GM18502 (cell line): ENCODE measurements around the gene RAPGEF1.

Experiments used
- ATAC-seq: cut with Tn5 transposase; IDR thresholded peaks from one replicate; pipeline ENCODE4 v1.9.1; 2021; ENCODE audit warnings: mild to moderate bottlenecking; ENCODE audit not compliant: unreplicated experiment, poor library complexity

RAPGEF1 gene

DNA sequence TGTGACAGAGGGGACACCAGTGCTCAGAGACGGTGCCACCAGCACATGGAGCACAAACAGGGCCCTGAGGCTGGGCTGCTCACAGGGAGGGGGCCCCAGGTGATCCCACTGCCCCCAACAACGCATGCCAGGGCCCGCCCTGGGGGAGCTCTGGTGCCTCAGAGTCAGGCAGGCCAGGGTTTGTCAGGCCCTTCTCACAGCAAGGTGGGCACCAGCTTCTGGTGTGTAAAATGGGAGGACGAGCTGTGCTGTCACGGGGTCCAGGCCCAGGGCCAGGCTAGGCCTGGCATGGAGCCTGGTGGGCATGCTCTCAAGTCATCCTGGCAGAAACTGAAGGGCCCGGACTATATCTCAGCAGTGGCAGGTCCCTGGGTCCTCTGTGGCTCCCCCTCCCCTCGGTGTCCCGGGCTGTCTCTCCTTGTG lies 160.1 kb downstream of the RAPGEF1 start:
- ATAC-seq = no peak

DNA sequence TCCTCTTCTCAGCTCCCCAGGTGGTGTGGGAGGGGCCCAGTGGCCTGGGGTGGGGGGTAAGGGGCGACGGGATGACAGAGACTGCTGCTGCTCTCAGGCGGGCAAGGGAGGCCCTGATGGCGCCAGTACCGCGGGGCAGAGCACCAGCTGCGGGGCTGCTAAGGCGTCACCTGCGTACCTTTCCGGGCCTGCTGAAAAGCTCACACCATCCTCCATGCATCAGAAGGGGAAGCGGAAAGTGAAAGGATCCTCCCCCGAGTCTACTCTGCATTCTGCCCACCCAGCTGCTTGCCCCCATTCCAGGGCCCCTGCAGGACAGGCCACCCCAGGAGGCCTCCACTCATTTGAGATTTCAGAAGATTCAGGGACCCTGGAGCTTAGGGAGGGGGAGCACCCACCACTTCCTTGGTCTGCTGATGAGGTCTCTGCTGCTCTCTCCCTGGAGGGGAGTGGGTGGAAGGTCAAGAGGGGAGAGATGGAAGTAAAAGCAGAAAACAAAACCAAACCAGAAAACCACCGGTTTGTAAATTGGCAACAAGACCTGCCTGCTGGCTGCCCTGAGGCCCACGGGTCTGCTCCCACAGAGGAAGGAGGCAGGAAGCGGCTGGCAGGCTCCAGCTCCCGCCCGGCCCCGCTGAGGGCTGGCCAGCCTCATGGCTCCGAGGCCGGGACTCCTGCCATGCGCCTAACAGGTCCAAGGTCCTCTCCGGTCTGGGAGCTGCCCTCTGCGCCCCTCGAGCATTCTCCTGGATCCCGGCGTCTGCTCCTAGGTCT lies 161.0 kb downstream of the RAPGEF1 start:
- peak; percentile 65 for ATAC-seq

DNA sequence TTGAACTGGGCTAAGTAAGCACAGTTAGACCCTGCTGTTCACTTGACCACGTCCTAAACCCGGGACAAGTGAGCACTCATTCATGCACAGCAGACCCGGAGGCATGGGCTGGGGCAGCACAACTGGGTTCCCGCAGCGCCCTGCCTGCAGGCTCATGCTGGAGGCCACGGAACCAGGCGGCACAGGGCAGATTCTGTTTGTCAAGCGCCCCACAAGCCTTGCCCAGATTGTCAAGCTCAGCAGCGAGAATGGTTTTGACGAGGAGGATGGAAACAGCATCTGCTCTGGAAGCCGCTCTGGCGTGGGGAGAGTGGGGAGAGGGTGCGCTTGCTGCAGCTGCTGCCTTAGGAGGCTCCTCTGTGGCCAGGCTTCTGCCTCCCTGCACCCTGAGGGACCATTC lies 161.9 kb downstream of the RAPGEF1 start:
- ATAC-seq = no peak

DNA sequence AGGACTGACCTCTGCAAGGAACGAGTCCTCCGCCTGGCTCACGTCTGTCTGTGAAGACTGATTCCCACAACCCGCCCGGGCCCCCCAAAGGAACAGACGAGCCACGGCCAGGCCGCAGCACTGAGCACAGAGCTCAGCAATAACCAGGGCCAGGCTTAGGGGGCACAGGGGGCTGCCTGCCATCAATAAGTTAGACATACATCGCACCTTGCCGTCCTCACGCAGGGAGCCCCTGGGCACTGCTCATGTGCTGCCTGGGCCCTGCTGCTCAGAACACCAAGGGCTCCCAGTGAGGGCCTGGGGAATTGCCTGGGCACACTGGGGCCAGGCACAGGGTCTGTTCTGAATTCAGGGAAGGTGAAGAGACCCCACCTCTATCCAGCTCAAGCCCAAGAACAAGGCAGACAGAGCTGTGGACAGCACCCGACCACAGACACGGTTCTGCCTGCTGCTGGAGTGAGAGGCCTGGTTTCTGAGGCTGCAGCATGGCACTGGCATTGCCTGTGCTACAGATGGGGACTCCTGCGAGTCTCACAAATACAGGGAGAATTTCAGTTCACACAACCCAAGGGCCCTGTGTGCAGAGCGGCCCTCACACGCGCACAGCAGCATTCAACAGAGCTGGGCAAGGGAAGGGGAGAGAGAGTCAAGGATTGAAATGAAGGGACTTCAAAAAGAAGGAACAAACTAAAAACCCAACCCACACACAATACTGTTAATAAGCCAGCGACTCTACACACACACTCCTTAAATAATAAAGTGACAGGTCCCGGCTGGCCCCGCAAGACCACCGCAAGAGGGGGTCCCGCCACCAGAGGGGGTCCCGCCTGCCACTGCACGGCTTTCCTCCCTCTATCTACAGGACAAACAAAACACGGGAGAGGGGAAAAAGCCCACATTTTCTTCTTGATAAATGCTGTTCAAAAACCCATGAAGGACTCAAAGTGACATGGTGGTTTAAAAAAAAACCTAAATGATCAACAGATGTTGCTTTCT lies 162.6 kb downstream of the RAPGEF1 start:
- no peak for ATAC-seq

DNA sequence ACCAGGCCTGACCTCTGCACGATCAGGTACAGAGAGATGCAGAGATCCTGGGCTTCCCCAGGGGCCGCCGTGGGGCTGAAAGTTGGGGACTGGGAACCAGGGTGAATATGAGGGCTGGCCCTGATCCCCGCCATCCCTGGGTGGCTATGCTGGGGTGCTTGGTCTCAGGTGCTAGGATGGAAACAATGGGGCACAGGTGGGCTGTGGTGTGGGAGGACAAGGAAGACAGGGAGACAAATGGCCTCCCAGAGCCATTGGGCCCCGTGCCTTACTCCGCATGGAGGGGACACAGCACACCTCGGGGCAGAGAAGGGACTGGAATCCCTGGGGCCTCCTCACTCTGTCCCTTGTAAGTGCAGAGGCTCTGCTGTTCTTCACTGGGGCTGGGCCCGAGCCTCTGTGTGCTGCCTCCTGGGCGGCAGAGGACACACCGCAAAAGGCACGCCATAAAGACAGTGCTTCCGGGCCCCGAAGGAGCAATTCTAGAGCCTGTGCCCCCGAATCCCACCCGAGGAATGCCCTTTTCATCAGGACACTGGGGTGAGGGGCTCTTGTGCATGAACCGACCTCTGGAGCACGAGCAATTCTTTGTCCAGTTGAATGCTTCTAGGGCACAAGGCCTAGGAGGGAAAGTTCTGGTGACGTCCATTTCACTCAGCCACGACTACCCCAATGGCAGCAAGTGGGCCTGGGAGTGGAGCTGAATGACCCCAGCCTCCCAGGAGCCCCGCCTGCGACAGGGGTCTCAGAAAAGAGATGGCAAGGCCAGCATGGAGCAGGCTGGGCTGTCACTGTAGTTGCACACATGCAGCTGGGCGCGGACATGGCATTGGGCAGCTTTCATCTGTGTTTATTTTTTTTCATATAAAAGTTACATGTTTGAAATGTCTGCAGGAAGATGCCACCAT lies 163.7 kb downstream of the RAPGEF1 start:
- no peak for ATAC-seq

GRCh38 chr9:131574730-131575640 lies 164.9 kb downstream of the RAPGEF1 start:
- no peak for ATAC-seq

- ATAC-seq = no peak
Observed at GRCh38 chr9:131567910-131568309, 172.0 kb downstream of the RAPGEF1 start.

DNA sequence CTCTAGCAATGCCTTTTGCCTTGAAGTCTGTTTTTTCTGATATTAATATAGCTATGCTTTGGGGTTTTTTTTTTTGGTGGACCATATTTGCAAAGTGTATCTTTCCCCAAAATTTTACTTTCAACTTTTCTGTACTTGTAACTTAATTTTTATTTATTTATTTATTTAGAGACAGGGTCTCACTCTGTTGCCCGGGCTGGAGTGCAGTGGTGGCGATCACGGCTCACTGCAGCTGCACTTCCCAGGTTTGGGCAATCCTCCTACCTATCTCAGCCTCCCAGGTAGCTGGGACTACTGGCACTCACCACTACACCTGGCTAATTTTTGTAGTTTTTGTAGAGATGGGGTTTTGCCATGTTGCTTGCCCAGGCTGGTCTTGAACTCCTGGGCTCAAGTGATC lies 173.7 kb downstream of the RAPGEF1 start:
- no peak for ATAC-seq

DNA sequence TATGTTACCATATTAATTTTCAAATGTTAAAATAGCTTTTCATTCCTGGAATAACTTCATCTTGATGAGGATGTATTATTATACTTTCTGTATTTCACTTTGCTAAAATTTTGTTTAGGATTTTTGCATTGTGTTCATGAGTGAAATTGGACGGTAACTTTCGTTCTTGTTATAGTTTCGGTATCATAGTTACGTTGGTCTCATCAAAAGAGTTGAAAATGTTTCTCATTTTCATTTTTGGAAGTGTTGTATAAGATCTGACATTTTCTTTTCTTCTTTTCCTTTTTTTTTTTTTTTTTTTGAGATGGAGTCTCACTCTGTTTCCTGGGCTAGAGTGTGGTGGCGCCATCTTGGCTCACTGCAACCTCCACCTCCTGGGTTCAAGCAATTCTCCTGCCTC lies 174.5 kb downstream of the RAPGEF1 start:
- ATAC-seq = no peak

DNA sequence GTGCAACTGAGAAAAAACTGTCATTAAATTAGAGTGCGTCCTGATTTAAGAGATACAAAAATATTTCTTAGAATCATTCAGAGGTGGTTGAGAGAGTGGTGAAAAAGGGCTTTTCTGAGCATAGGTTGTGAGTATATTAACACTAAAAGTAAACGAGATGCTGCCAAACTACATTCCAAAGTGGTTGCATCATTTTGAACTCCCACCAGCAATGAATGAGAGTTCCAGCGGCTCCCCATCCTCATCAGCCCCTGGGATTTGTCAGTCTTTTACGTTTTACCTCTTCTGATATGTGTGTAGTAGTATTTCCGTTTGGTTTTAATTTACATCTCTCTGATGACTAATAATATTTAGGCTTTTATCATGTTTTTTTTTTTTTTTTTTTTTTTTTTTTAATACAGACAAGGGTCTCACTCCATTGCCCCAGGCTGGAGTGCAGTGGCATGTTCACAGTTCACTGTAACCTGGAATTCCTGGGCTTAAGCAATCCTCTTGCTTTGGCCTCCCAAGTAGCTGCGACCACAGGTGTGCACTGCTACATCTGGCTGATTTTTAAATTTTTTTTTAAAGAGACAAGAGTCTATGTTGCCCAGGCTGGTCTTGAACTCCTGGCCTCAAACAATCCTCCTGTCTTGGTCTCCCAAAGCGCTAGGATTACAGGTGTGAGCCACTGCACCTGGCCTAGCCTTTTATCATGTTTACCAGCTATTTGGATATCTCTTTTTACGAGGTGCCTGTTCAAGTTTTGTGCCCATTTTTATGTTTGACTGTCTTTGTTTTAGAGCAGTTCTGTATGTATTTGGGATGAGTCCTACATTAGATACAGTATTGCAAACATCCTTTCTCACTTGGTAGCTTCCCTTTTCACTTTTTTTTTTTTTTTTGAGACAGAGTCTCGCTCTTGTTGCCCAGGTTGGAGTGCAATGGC lies 177.6 kb downstream of the RAPGEF1 start:
- ATAC-seq = no peak

- ATAC-seq = no peak
Observed at GRCh38 chr9:131559421-131560000, 180.4 kb downstream of the RAPGEF1 start.

- ATAC-seq = no peak
Observed at GRCh38 chr9:131557855-131558548, 181.9 kb downstream of the RAPGEF1 start.

- no peak for ATAC-seq
Observed at GRCh38 chr9:131555841-131556673, 183.8 kb downstream of the RAPGEF1 start.

- ATAC-seq = no peak
Observed at GRCh38 chr9:131554843-131555351, 185.0 kb downstream of the RAPGEF1 start.

- no peak for ATAC-seq
Observed at GRCh38 chr9:131554087-131554842, 185.6 kb downstream of the RAPGEF1 start.
